Esophagus (tissue), 2 donors: Measurements from ENCODE around the gene PBX4. TPM values are rescaled to one million over a fixed set of nuclear protein-coding genes. Genes with fewer than 3 reads are reported as not detected.

Experiments
- H3K27ac ChIP-seq, 2 donors: one replicate each; pipeline ENCODE4 v1.5.1; 2013; ENCODE audit warnings: low read depth in 2 of 2, mild to moderate bottlenecking in 2 of 2, inconsistent platforms in 1 of 2, low read length in 1 of 2, moderate library complexity in 1 of 2
- H3K27me3 ChIP-seq, 2 donors: one replicate each; pipeline ENCODE4 v1.6.1; 2013; ENCODE audit warnings: low read length in 2 of 2, control low read depth in 1 of 2, mild to moderate bottlenecking in 1 of 2; ENCODE audit not compliant: insufficient read depth in 2 of 2, control insufficient read depth in 1 of 2
- H3K36me3 ChIP-seq, 2 donors: one replicate each; pipeline ENCODE4 v1.6.1; 2013; ENCODE audit warnings: low read length in 1 of 2; ENCODE audit not compliant: control insufficient read depth in 2 of 2, insufficient read depth in 2 of 2
- H3K4me1 ChIP-seq, 2 donors: one replicate each; pipeline ENCODE4 v1.6.1; 2013; ENCODE audit warnings: low read length in 1 of 2; ENCODE audit not compliant: control insufficient read depth in 2 of 2, insufficient read depth in 2 of 2
- H3K4me3 ChIP-seq, 2 donors: one replicate each; pipeline ENCODE4 v1.5.1; 2013; ENCODE audit warnings: low read length in 2 of 2, mild to moderate bottlenecking in 2 of 2, low read depth in 1 of 2, moderate library complexity in 1 of 2
- H3K9me3 ChIP-seq, 2 donors: one replicate each; pipeline ENCODE4 v1.6.1; 2013; ENCODE audit warnings: mild to moderate bottlenecking in 2 of 2, low read depth in 1 of 2, low read length in 1 of 2, moderate library complexity in 1 of 2; ENCODE audit not compliant: control insufficient read depth in 2 of 2, insufficient read depth in 1 of 2
- WGBS, 2 donors: extraction: QIAGEN DNeasy Blood & Tissue Kit; methylation state at CpG; one replicate each; pipeline ENCODE4 v1.1.7; 2013; 5-methylcytosine and 5-hydroxymethylcytosine counted together
- polyA plus RNA-seq, 2 donors: library from polyadenylated mRNA; stranded (reverse); fragments of 200-250 nt; gene quantifications; one replicate each; pipeline ENCODE4 v1.2.3, GENCODE V29; 2013
- donor health status: healthy with polysubstance abuse.
- donor health status: Bipolar disorder and iron deficiency.

The PBX4 gene
- polyA plus RNA-seq, 2 donors = 1.4 to 3.9 TPM

DNA sequence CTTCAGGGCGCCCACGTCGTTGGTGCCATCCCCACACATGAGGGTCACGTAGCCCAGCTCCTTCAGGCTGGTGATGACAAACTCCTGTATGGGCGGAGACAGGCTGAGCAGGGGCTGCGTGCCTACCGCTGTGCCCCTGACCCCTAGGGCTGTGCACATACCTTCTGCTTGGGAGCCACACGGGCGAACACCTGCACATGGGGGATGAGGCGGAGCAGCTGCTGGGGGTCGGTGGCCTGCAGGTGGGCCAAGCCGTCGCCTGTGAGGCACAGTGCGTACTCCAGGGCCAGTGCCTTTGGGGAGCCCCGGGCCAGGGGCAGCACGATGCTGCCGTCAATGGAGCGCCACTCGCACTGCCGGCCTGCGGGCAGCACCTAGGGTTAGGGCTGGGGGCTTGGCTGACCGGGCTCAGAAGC is 31.1 kb upstream of the PBX4 start:
- 94 to 96% methylated on average over 19 to 22 of the region's 22 CpGs for WGBS, 2 donors
- H3K9me3 ChIP-seq = no peaks in the 10 kb centered on the region

DNA sequence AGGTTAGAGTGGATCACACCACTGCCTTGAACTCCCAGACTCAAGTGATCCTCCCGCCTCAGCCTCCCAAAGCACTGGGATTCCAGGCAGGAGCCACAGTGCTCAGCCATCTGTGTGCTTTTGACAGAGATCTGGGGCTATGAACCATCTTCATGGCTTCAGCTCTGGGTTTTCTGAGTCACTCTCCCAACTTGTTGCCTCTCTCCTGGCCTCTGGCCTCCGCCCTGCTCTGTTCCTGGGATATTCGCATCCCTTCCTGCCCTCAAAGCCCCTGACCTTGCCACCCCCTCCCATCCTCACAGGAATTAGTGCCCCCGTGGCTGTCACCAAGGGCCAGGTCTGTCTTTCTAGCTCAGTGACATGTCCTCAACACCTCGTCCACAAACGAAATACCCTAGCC is 30.7 kb upstream of the PBX4 start:
- Histone ChIP-seq H3K4me1 (no peaks in the 10 kb centered on the region), H3K27me3 (no peaks in the 10 kb centered on the region), H3K27ac (no peak overlapping the region), H3K4me3 (no peak overlapping the region), H3K36me3 (peaks cover 33 to 74% of the 10 kb centered on the region in 2 donors), H3K9me3 (no peaks in the 10 kb centered on the region)
- WGBS, 2 donors = 89 to 91% methylated on average over 6 of the region's 6 CpGs

More for the DNA sequence above, 31.1 kb upstream of the PBX4 start:
- peaks cover 33 to 78% of the 10 kb centered on the region in 2 donors for H3K36me3 ChIP-seq
- H3K4me1 ChIP-seq = no peaks in the 10 kb centered on the region
- H3K27me3 ChIP-seq = no peaks in the 10 kb centered on the region
- no peak overlapping the region for H3K27ac ChIP-seq
- no peak overlapping the region for H3K4me3 ChIP-seq

DNA sequence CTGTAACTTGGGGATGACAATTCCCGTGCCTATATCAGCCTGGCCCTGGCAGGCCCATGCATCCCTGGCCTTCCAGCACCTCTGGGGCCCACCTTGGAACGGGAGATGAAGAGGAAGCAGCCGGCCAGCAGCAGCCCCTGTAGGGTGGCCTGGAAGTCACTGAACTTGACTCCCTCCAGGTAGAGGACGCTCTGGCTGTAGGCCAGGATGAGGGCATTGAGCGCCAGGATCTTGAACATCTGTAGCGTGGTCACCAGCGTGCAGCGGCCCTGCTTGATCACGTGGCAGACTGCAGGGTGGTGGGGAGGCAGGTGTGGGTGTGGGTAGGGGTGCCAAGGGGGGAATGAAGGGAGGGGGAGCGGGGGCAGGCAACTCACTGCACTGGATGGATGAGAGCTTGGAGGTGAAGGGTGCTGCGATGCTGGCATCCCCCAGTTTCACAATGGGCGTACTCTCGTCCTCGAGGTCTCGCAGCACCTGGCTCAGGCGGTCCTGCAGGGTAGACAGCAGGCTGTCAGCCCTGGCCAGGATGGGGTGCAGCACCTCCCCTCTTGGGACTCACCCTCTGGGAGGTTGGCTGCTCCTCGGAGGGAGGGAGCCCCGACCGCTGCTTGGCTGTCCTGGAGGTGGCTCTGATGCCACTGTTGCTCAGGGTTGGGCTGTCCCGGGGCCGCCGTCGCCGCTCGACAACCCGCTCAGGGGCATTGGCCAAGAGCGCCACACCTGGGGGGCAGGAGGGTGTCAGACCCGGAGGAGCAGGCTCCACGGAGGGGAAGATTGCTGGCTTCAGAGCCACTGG is 28.7 kb upstream of the PBX4 start:
- Histone ChIP-seq H3K4me1 (peaks cover 0 to 3% of the 10 kb centered on the region in 2 donors), H3K27me3 (no peaks in the 10 kb centered on the region), H3K4me3 (no peak overlapping the region), H3K36me3 (peaks cover 21 to 56% of the 10 kb centered on the region in 2 donors), H3K27ac (no peak overlapping the region), H3K9me3 (no peaks in the 10 kb centered on the region)
- WGBS, 2 donors = 89 to 93% methylated on average over 29 of the region's 29 CpGs

DNA sequence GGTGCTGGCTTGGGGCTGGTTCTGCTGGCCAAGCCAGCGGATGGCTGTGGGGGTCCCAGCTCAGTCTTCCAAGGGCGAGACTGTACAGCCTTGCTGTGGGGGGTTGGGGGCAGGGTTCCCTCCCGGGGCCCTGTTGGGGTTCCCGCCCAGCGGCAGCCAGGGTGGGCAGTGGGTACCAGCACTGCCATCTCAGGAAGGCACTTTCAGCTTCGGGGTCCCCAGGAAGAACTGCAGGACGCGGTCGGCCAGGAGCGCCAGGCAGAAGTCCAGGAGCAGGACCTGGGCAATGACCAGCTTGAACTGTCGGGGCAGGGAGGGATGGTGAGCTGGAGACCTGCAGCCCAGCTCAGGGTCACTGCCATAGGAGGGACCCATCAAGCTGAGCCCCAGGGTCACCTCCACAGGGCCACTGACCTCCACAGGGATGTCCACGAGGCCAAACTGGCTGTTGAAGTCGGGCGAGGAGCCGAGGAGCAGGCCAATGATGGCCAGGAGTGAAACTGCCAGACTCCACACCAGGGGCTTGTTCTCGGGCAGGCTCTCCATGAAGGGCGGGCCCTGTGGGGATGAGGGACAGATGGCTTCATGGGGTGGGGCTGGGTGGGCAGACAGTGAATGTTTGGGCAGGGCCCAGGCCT is 26.9 kb upstream of the PBX4 start:
- Histone ChIP-seq H3K4me1 (peaks cover 0 to 5% of the 10 kb centered on the region in 2 donors), H3K27me3 (no peaks in the 10 kb centered on the region), H3K4me3 (no peak overlapping the region), H3K27ac (no peak overlapping the region), H3K9me3 (no peaks in the 10 kb centered on the region), H3K36me3 (peaks cover 10 to 39% of the 10 kb centered on the region in 2 donors)
- 92% methylated on average over 17 of the region's 17 CpGs for WGBS, 2 donors

DNA sequence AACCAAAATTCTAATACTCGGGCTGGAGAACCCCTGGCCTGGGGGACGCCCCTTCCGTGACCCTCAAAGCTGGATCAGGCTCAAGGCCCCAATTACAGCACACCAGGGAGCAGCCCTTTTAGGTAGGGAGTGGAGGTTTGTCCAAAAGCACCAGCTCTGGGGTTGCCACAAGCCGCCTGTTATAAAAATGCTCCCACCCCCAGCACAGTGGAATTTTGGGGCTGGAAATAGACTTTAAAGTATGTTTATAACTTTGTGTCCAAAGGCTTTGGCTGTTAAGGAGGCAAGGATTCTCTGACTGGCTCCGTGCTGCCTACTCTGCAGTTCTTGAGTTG is 25.5 kb upstream of the PBX4 start:
- Histone ChIP-seq H3K27ac (peak overlapping the region in 1 of 2 donors; percentile 85), H3K27me3 (no peaks in the 10 kb centered on the region), H3K4me3 (peak overlapping the region; percentile 70 to 75), H3K36me3 (peaks cover 7 to 26% of the 10 kb centered on the region in 2 donors), H3K9me3 (no peaks in the 10 kb centered on the region), H3K4me1 (peaks cover 0 to 5% of the 10 kb centered on the region in 2 donors)
- 21 to 24% methylated on average over 5 of the region's 5 CpGs for WGBS, 2 donors

DNA sequence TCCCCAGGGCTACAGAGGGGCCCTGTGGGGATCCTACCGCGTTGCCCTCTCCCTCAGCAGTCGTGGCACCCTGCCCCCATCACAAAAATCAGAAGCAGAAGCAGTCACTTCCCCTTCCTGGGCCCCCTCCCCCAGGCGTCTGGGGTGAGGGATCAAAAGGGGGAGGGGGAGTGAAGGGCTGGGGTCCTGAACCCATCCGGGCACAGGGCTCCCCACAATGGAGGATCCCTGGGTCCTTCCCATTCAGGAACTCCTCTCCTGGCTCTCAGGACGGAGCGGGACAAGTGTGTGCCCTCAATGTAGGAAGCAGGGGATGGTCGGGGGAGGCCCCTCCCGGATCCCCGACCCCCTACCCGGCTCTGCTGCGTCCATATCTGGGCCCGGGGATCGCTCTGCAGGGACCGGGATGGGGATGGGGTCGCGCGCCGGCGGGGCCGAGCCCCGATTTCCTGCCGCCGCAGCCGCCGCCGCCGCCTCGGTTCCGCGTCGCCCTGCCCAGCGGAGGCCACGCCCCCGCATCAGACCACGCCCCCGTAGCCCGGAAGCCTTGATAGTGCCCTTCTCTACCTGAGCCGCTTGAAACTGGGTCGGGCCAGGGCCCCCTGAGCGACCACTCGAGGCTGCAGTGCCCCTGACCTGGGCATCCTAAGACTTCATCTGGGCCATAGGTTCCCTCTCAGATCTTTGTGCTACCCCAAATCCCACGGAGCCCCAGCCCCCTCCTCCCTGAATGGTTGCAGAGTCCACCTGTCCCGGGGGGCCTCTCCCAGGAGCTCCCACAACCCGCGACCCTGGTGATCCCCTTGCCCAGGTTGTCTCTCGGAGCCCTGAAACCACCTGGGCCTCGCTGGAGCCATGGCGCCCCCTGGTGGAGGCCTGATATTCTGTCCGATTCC is 24.9 kb upstream of the PBX4 start, which contains the start of gene GMIP:
GMIP (minus strand) TSS at position 500 of the 896 bp plus-strand sequence; CDS start at position 372, 128 bp downstream.
- Histone ChIP-seq H3K4me3 (peak within 1 kb of the TSS; percentile 70 to 75), H3K4me1 (peaks cover 0 to 5% of the 10 kb centered on the region in 2 donors), H3K27ac (peak within 1 kb of the TSS; percentile 85 to 87), H3K36me3 (peaks cover 7 to 26% of the 10 kb centered on the region in 2 donors), H3K9me3 (no peaks in the 10 kb centered on the region), H3K27me3 (no peaks in the 10 kb centered on the region)
- WGBS, 2 donors = 1% methylated on average over 45 to 50 of the region's 50 CpGs

DNA sequence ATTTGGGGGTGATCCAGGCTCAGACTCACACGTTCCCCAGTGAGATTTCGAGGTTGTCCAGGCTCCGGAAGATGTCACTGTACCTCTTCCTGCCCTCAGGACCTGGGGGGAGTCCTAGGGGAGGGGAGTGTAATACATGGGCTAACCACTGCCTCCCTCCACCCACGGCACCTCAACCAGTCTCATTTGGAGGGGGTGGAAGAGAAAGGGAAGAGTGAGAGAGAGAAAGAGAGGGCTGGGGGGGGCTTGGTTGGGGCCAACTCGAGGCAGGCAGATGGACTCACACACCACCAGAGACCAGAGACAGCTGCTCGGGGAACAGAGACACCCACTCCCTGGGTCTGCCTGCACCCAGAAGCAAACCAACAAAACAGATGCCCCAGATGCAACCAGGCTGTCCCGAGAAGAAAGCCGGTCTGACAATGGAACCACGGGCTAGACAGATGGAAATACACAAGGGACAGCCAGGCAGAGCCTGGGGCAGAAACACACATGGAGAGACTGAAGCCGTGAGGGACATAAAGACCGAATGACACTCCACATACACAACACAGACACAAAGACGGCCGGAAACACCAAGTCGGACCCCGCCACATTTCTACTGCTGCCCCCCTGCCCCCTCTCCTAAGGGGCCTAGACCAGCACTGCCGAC is 24.1 kb upstream of the PBX4 start:
- WGBS, 2 donors = 10 to 22% methylated on average over 16 of the region's 16 CpGs
- Histone ChIP-seq H3K4me3 (peak overlapping the region; percentile 70 to 75), H3K27me3 (no peaks in the 10 kb centered on the region), H3K9me3 (no peaks in the 10 kb centered on the region), H3K4me1 (peaks cover 0 to 5% of the 10 kb centered on the region in 2 donors), H3K27ac (peak overlapping the region in 1 of 2 donors; percentile 87), H3K36me3 (peaks cover 7 to 32% of the 10 kb centered on the region in 2 donors)

DNA sequence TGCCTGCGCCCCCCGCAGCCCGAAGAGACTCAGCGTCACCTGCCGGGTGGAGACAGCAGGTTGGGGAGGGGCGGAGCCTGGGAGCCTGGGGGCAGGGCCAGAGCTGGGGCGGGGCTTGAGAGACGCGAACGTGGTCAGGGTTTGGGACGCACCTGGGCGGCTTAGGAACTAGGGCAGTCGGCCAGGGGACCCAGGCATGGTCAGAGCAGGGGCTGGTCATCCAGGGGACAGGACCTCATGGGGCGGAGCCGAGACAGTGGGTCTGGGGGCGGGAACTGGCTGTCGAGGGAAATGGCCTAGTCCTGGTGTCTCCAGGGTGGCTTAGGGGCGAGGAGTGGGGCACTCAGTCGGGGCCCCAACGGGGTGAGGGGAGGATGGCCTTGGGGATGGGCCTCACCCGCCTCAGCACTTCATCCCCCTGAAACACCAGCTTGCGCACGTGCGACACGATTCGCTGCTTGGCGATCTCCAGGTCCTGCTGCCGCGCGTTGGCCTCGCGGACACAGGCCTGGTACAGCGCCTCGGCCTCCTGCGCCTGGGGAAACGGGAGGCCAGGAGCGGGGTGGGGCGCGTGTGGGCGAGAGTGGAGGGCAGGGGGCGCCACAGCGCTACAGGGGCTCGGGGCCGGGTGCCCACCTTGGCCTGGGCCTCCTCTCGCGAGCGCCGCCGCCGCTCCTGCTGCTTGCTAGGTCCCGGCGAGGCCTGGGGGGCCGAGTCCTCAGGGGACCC is 19.2 kb upstream of the PBX4 start:
- H3K9me3 ChIP-seq = no peaks in the 10 kb centered on the region
- 82 to 83% methylated on average over 53 of the region's 53 CpGs for WGBS, 2 donors
- peaks cover 0 to 25% of the 10 kb centered on the region in 2 donors for H3K36me3 ChIP-seq
- no peaks in the 10 kb centered on the region for H3K27me3 ChIP-seq
- H3K4me3 ChIP-seq = no peak overlapping the region
- H3K4me1 ChIP-seq = peaks cover 0 to 2% of the 10 kb centered on the region in 2 donors
- H3K27ac ChIP-seq = no peak overlapping the region
